ENCODE results near the gene TSPAN31. TPM values are rescaled to one million over a fixed set of nuclear protein-coding genes. Genes with fewer than 3 reads are reported as not detected.

The TSPAN31 gene
- total RNA-seq, 1 experiment from 2014 or later = 20.3 TPM

DNA sequence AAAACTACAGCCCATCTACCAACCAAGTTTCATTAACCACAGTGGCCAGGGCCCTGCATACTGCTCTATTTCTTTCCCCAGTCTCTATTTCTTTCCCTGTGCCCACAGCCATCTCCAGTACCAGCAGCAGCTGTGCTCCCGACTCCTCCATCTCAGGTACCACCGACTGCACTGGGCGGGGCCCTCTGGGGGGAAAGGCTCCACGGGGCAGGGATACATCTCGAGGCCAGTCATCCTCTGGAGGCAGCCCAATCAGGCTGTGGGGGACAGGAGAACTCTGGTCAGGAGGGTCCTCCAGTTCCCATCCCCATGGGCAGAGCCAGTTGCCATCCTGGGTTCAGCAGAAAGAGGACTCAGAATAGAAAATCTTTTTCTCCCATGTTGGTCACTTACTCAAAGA lies 4.2 kb downstream of the TSPAN31 start:
- Histone ChIP-seq H3K27me3 (ENCODE audit: low read length) (no peaks in the 10 kb centered on the region), H3K79me2 (ENCODE audit: low read length) (peaks cover 34% of the 10 kb centered on the region), H3K4me2 (ENCODE audit: low read length) (no peak overlapping the region), H3K9me2 (replicated peaks; ENCODE audit: low read length) (no peaks in the 10 kb centered on the region), H3K4me3 (ENCODE audit: low read length) (no peak overlapping the region), H2AFZ (ENCODE audit: low read length) (no peak overlapping the region), H3K36me3 (ENCODE audit: low read depth, low read length) (peaks cover 32% of the 10 kb centered on the region), H3K9me3 (ENCODE audit: low read length) (no peaks in the 10 kb centered on the region), H3F3A (ENCODE audit: low read length, unreplicated experiment) (peaks cover 4% of the 10 kb centered on the region), H4K20me1 (ENCODE audit: low read length) (no peaks in the 10 kb centered on the region), H3K9ac (ENCODE audit: low read length) (no peak overlapping the region), H3K27ac (ENCODE audit: low read length) (no peak overlapping the region), H3K4me1 (ENCODE audit: insufficient read depth, low read length) (peaks cover 17% of the 10 kb centered on the region)
- ChIA-PET CTCF (no interaction called here), POLR2A (ENCODE audit: unreplicated experiment) (no interaction called here)
- DNase-seq (no peak), ATAC-seq (no peak)
- intact Hi-C loops (cut with micrococcal nuclease) = no loop called here
- TF ChIP-seq, protein P1, sequence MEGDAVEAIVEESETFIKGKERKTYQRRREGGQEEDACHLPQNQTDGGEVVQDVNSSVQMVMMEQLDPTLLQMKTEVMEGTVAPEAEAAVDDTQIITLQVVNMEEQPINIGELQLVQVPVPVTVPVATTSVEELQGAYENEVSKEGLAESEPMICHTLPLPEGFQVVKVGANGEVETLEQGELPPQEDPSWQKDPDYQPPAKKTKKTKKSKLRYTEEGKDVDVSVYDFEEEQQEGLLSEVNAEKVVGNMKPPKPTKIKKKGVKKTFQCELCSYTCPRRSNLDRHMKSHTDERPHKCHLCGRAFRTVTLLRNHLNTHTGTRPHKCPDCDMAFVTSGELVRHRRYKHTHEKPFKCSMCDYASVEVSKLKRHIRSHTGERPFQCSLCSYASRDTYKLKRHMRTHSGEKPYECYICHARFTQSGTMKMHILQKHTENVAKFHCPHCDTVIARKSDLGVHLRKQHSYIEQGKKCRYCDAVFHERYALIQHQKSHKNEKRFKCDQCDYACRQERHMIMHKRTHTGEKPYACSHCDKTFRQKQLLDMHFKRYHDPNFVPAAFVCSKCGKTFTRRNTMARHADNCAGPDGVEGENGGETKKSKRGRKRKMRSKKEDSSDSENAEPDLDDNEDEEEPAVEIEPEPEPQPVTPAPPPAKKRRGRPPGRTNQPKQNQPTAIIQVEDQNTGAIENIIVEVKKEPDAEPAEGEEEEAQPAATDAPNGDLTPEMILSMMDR (conservative IDR thresholded peaks at IDR 0.05; ENCODE audit: low read depth, low read length) = no peak
- no peak for TF ChIP-seq EZH2phosphoT487 (IDR thresholded peaks at IDR 0.05; ENCODE audit: borderline replicate concordance, low read length)
- no peak for TF ChIP-seq EZH2 (IDR thresholded peaks at IDR 0.05; ENCODE audit: low read length, unreplicated experiment)
- BruUV-seq (replicated peaks) = no TSS peak

DNA sequence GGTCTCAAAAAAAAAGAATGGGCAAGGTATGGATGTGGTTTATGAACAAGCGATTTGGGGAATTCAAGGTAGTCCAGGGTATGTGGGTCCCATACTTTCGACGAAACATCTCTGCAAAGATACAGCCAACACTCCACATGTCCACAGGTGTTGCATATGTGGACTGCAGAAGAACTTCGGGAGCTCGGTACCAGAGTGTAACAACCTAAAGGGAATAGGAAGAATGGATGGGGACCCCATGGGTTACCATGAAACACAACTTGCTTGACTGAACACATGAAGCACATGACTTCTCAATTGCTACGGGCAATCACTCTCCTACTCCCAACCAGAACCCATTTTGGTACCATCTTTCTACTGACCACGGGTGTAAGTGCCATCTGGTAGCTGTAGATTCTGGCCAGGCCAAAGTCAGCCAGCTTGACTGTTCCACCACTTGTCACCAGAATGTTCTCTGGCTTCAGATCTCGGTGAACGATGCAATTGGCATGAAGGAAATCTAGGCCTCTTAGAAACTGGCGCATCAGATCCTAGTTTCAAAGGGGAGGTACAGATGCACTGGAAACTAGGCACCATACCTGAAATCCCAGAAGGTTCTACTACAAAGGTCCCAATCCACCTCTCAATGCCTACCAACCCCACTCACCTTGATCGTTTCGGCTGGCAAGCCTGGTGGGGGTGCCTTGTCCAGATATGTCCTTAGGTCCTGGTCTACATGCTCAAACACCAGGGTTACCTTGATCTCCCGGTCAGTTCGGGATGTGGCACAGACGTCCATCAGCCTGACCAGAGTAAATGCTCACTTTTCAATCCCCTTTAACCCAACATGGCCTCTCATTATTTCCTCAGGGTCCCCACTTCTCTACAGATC lies 6.0 kb downstream of the TSPAN31 start:
- TF ChIP-seq, protein P1 (conservative IDR thresholded peaks at IDR 0.05; ENCODE audit: low read depth, low read length) = no peak
- TF ChIP-seq EZH2 (IDR thresholded peaks at IDR 0.05; ENCODE audit: low read length, unreplicated experiment) (no peak), EZH2phosphoT487 (IDR thresholded peaks at IDR 0.05; ENCODE audit: borderline replicate concordance, low read length) (no peak)
- DNase-seq (no peak), ATAC-seq (no peak)
- POLR2A ChIA-PET (ENCODE audit: unreplicated experiment) = no interaction called here
- Histone ChIP-seq H3K9me3 (ENCODE audit: low read length) (no peaks in the 10 kb centered on the region), H3K4me2 (ENCODE audit: low read length) (peak overlapping the region; percentile 96), H3K27ac (ENCODE audit: low read length) (no peak overlapping the region), H3F3A (ENCODE audit: low read length, unreplicated experiment) (peaks cover 4% of the 10 kb centered on the region), H3K4me3 (ENCODE audit: low read length) (peak overlapping the region; percentile 82), H3K9ac (ENCODE audit: low read length) (peak overlapping the region; percentile 98), H3K4me1 (ENCODE audit: insufficient read depth, low read length) (peaks cover 23% of the 10 kb centered on the region), H3K9me2 (replicated peaks; ENCODE audit: low read length) (no peaks in the 10 kb centered on the region), H3K79me2 (ENCODE audit: low read length) (peaks cover 34% of the 10 kb centered on the region), H4K20me1 (ENCODE audit: low read length) (no peaks in the 10 kb centered on the region), H3K27me3 (ENCODE audit: low read length) (no peaks in the 10 kb centered on the region), H3K36me3 (ENCODE audit: low read depth, low read length) (peaks cover 32% of the 10 kb centered on the region), H2AFZ (ENCODE audit: low read length) (no peak overlapping the region)
- intact Hi-C loops (cut with micrococcal nuclease) = no loop called here
- no TSS peak for BruUV-seq (replicated peaks)
- CTCF ChIA-PET = no interaction called here

DNA sequence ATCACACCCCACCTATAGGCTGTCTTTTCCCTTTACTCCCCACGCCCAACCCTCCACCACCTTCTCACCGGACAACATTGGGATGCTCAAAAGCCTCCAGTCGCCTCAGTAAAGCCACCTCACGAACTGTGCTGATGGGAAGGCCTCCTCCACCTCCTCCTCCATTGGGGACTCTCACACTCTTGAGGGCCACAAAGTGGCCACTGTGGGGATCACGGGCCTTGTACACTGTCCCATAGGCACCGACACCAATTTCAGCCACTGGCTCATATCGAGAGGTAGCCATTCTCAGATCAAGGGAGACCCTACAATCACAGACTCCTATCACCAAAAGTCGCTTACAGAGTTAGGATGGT lies 6.6 kb downstream of the TSPAN31 start:
- H3K4me3 ChIP-seq (ENCODE audit: low read length) = peak overlapping the region; percentile 82
- DNase-seq = no peak
- no peaks in the 10 kb centered on the region for H3K9me2 ChIP-seq (replicated peaks; ENCODE audit: low read length)
- ChIA-PET CTCF (no interaction called here), POLR2A (ENCODE audit: unreplicated experiment) (no interaction called here)
- H3K79me2 ChIP-seq (ENCODE audit: low read length) = peaks cover 34% of the 10 kb centered on the region
- peaks cover 28% of the 10 kb centered on the region for H3K4me1 ChIP-seq (ENCODE audit: insufficient read depth, low read length)
- peaks cover under 1% of the 10 kb centered on the region for H3F3A ChIP-seq (ENCODE audit: low read length, unreplicated experiment)
- TF ChIP-seq EZH2phosphoT487 (IDR thresholded peaks at IDR 0.05; ENCODE audit: borderline replicate concordance, low read length) (no peak), EZH2 (IDR thresholded peaks at IDR 0.05; ENCODE audit: low read length, unreplicated experiment) (no peak)
- TF ChIP-seq, protein P1 (conservative IDR thresholded peaks at IDR 0.05; ENCODE audit: low read depth, low read length) = no peak
- H3K36me3 ChIP-seq (ENCODE audit: low read depth, low read length) = peaks cover 32% of the 10 kb centered on the region
- peak overlapping the region; percentile 78; the same call in 1 of the 2 replicates for H3K27ac ChIP-seq (ENCODE audit: low read length)
- H2AFZ ChIP-seq (ENCODE audit: low read length) = peak overlapping the region; percentile 84
- H3K4me2 ChIP-seq (ENCODE audit: low read length) = peak overlapping the region; percentile 96
- no peaks in the 10 kb centered on the region for H3K9me3 ChIP-seq (ENCODE audit: low read length)
- no peaks in the 10 kb centered on the region for H4K20me1 ChIP-seq (ENCODE audit: low read length)
- no peak for ATAC-seq
- H3K27me3 ChIP-seq (ENCODE audit: low read length) = no peaks in the 10 kb centered on the region
- peak overlapping the region; percentile 98 for H3K9ac ChIP-seq (ENCODE audit: low read length)
- no TSS peak for BruUV-seq (replicated peaks)
- intact Hi-C loops (cut with micrococcal nuclease) = no loop called here

Measured in PC-3 (cell line).